GM20431 (cell line): ENCODE measurements around the gene PSD4.

ENCODE experiments used
- in situ Hi-C: fragments of 300-500 bp; cut with MseI, MboI; formaldehyde crosslinking; loops from one replicate; pipeline ENCODE4 v1.15.0; 2020; ENCODE audit warnings: low sequenced_read_pairs; ENCODE audit not compliant: unreplicated experiment

The PSD4 gene

GRCh38 chr2:113252047-113252590, 78.3 kb downstream of the PSD4 start:
- in situ Hi-C loops: no loop called here

GRCh38 chr2:113253453-113253852, 79.7 kb downstream of the PSD4 start:
- in situ Hi-C loops: no loop called here

GRCh38 chr2:113255140-113256070, 81.6 kb downstream of the PSD4 start:
- in situ Hi-C loops: no loop called here

- in situ Hi-C loops: no loop called here
These were observed 83.9 kb downstream of the PSD4 start for GRCh38 chr2:113257516-113258264.

- in situ Hi-C loops: no loop called here
These were observed 84.8 kb downstream of the PSD4 start for GRCh38 chr2:113258471-113259147.
